Neutrophil (primary cell): ENCODE data around the gene BCL6.

Source experiments
- H3K27ac ChIP-seq: fragments of 200-600 bp; sonication (generic); 2 replicates; pipeline ENCODE4 v1.5.1; 2016; ENCODE audit warnings: mild to moderate bottlenecking, moderate library complexity
- H3K27me3 ChIP-seq: fragments of 200-600 bp; sonication (generic); 2 replicates; pipeline ENCODE4 v1.6.0; 2016; ENCODE audit warnings: mild to moderate bottlenecking
- H3K36me3 ChIP-seq: fragments of 200-600 bp; sonication (generic); 2 replicates; pipeline ENCODE4 v1.5.1; 2017
- H3K4me1 ChIP-seq, 2 experiments: fragments of 200-600 bp in 1 of 2; sonication (generic) in 1 of 2; 1 replicate in 1 of 2; 2 replicates in 1 of 2; pipeline versions ENCODE4 v1.5.1 to v1.6.1; 2013 to 2016; ENCODE audit warnings: low read depth in 1 of 2, low read length in 1 of 2, mild to moderate bottlenecking in 1 of 2, moderate library complexity in 1 of 2; ENCODE audit not compliant: control insufficient read depth in 1 of 2, insufficient read depth in 1 of 2
- H3K4me3 ChIP-seq, 2 experiments: fragments of 200-600 bp in 1 of 2; sonication (generic) in 1 of 2; 1 replicate in 1 of 2; 2 replicates in 1 of 2; pipeline ENCODE4 v1.5.1; 2013 to 2016; ENCODE audit warnings: low read depth in 1 of 2, low read length in 1 of 2, mild to moderate bottlenecking in 1 of 2, moderate library complexity in 1 of 2
- H3K9me3 ChIP-seq: fragments of 200-600 bp; sonication (generic); 2 replicates; pipeline ENCODE4 v1.5.1; 2016
- CTCF ChIP-seq: fragments of 200-600 bp; sonication (generic); IDR thresholded peaks from 2 replicates; pipeline ENCODE4 v1.5.1; 2016; ENCODE audit warnings: antibody characterized with exemption

The BCL6 gene

DNA sequence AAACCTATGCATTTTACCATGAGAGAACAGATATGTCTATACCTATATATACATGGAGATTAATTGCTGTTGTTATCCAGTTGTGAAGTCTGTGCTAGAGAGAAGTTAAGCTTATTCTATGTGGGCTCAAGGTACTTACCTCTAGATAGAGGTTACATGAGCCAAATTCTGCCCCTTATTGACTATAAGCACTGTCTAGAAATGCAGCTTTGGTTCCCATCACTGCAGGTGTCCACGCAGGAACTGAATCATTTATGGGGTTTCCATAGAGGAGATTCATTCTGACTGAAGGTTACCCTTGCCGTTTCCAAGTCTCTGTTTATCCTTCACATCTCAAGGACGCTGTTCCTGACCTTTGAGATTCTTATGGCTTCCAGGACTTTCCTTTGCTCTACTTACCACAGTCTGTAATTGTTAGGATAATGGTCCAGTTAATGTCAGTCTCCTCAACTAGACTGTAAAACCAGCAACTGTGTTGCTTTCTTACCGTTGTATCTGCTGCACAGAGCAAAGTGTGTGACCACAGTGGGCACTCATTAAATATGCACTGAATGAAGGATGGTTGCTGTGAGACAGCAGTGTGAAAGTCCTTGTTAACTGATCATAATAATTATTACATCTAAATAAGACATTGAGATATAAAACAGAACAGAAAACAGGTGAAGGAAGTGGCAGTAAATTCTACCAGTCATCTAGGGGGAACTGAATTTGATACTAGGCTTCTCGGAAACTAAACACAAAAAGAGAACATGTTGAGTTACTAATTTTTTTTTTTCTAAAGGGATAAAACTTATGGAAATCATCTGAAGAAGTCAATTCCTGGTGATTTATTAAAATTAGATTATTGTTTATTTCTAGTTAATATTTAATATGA is 44.0 kb upstream of the BCL6 start:
- Histone ChIP-seq H3K36me3 (no peaks in the 10 kb centered on the region), H3K27ac (peak overlapping the region; percentile 79), H3K27me3 (no peaks in the 10 kb centered on the region), H3K9me3 (no peaks in the 10 kb centered on the region), H3K4me3 (no peak overlapping the region), H3K4me1 (peaks cover 18 to 21% of the 10 kb centered on the region in 2 experiments)
- no peak for TF ChIP-seq CTCF

DNA sequence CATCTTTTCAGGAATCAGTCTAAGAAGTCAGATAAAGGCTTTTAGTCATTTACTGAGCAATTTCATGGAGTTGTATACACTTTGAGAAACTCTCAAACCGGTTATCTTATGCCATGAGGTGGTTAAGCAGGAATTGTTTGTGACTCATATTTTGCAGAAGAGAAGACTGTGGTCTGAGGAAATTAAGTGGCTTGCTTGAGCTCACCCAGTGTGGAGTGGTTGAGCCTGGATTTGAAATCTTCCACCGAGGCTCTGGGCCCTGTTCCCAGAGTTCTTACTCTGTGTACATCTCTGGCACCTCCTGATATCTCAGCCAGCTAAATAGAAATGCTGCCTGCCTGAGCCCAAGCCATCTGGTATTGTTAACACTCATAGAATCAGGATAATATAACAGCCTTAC is 37.8 kb upstream of the BCL6 start:
- no peak overlapping the region for H3K4me3 ChIP-seq
- TF ChIP-seq CTCF: no peak
- H3K4me1 ChIP-seq: peaks cover 18 to 21% of the 10 kb centered on the region in 2 experiments
- H3K36me3 ChIP-seq: no peaks in the 10 kb centered on the region
- no peaks in the 10 kb centered on the region for H3K27me3 ChIP-seq
- H3K27ac ChIP-seq: no peak overlapping the region
- H3K9me3 ChIP-seq: no peaks in the 10 kb centered on the region

- no peak for TF ChIP-seq CTCF
- Histone ChIP-seq H3K36me3 (no peaks in the 10 kb centered on the region), H3K27me3 (no peaks in the 10 kb centered on the region), H3K27ac (no peak overlapping the region), H3K4me3 (no peak overlapping the region), H3K4me1 (peaks cover 29 to 32% of the 10 kb centered on the region in 2 experiments), H3K9me3 (no peaks in the 10 kb centered on the region)
Observed at GRCh38 chr3:187782006-187782405, 36.7 kb upstream of the BCL6 start.

- TF ChIP-seq CTCF: no peak
- Histone ChIP-seq H3K27ac (no peak overlapping the region), H3K36me3 (no peaks in the 10 kb centered on the region), H3K27me3 (no peaks in the 10 kb centered on the region), H3K9me3 (no peaks in the 10 kb centered on the region), H3K4me3 (no peak overlapping the region), H3K4me1 (peaks cover 39 to 42% of the 10 kb centered on the region in 2 experiments)
Observed at GRCh38 chr3:187781001-187781400, 35.7 kb upstream of the BCL6 start.

DNA sequence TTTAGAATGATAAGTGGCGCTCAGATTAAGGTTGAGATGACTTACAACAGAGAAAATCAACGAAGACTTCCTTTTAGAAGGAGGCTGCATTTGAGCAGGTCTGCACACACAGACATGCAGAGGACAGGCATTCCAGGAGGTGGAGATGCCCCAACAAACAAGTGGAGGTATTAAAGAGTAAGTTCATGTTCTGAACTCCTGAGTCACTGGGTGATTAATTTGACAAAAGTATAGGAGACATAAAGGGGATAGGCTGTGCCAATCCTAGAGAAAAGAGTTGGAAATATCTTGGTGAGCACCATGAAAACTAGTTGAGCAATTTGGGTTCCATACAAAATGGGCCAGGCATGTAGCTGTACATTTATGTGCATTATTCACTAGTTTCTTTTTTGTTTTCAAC is 33.5 kb upstream of the BCL6 start:
- TF ChIP-seq CTCF: no peak
- Histone ChIP-seq H3K4me1 (peaks cover 61 to 65% of the 10 kb centered on the region in 2 experiments), H3K27ac (peak overlapping the region; percentile 94), H3K4me3 (no peak overlapping the region), H3K9me3 (no peaks in the 10 kb centered on the region), H3K27me3 (no peaks in the 10 kb centered on the region), H3K36me3 (no peaks in the 10 kb centered on the region)
